Measurements from ENCODE around the gene DDA1.

DDA1 gene

GRCh38 chr19:17312189-17313113 lies 3.1 kb downstream of the DDA1 start:
- DNase-seq = no peak

DNA sequence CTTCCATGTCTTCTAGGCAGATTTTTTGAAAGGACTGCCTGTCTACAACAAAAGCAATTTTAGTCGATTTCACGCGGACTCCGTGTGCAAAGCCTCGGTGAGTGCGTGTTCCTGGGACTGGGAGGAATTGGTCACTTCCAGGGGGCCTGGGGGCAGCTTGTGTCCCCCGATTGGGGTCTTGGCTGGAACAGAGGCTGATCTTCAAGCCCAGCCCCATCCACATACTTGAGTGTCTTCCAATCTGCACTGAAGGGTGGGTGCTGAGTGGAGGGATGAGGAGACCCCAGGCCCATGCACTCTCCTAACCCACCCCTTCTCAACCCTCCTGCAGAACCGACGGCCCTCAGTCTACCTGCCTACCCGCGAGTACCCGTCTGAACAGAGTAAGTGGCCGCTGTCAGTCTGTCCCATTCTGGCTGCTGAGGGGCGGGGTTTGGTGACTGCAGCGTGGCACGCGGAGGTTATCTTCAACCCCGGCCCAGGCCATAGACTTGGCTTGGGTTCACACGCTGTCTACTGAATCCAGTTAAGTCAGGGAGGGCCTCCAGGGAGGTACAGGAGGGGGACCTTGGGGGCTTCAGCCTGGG lies 4.7 kb downstream of the DDA1 start:
- no peak for DNase-seq

DNA sequence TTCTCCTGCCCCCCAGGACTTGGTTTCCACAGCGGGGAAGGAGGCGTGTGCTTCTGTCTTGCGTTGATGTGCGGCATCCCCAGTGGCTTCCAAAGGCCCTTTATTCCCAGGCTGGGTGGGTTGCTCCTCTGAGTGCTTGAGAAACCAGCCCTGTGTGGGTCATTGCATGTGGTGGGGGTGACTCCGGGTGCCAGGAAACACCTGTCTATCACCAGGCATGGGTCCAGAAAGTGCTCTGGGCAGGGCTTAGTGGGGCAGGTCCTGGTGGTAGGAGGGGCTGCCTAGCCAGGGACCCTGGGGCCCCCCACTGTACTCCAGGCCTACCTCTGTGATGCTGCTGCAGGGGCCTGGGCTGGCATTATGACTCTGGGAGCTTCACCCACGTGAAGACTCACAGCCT lies 9.6 kb downstream of the DDA1 start:
- DNase-seq = no peak

DNA sequence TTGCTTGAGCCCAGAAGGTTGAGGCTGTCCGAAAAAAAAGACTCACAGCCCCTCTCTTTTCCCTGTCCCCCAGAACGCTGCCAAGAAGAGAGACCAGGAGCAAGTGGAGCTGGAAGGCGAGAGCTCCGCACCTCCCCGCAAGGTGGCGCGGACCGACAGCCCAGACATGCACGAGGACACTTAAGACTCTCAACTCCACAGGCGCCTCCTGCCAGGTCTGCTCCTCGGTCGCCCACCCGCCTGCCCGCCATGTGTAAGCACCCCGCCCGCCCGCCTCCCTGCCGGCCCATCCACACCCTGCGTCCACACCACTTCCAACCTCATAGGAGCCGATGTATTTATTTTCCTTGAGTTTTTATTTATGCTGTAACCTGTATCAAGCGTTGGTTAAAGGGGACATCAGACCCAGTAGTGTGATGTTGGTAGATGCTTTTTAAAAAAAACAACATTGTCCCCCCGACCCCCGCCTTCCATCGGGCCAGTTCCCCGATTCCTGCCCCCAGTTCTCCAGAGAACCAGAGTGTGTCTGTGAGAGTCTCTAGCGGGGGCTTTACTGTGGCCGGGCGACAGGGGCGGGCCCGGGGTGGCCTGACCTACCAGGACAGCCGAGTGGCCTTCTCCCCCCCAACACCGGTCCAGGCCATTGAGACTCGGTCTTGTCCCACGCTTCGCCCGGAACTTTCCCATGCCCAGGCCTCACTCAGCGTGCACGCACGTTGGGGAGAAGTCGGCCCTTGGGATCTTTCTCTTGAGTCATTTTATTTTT lies 10.3 kb downstream of the DDA1 start:
- DNase-seq = no peak

DNA sequence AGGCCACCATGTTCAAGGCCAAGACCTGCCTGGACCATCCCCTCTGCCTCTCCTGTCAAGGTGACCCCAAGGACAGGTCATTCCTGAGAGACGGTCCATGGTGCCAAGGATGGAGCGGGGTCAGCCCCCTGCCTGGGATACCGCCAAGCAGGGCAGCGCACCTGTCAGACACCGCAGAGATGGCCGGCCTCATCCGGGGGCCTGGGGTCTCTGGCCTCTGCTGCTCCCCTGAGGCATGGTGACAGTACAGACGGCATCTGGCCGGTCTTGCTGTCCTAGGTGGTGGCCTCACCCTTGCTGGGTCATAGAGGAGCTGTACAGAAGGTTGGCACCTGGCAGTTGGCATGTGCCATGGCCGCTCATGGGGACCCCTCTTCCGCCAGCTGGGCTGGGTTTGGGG lies 11.1 kb downstream of the DDA1 start:
- no peak for DNase-seq

- no peak for DNase-seq
These were observed 12.5 kb downstream of the DDA1 start for GRCh38 chr19:17321655-17322489.

DNA sequence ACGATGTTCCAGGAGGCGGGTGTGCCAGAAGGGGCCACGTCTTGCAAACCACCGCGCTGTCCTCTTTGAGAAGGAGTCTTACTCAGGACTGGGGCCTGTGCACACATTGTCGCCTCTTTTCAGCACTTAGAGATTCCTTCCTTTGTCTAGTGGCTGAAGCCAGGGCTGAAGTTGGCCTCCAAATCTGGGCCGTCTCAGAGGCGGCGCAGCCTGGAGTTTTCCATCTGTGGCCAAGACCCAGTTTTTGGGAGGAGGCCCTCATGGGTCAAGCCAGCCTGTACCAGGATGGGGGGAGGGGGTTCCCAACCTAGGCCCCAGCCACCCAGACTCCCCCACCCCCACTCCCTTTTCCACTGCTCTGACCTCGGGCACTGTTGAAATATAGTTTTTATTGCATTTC lies 13.5 kb downstream of the DDA1 start:
- no peak for DNase-seq

DNA sequence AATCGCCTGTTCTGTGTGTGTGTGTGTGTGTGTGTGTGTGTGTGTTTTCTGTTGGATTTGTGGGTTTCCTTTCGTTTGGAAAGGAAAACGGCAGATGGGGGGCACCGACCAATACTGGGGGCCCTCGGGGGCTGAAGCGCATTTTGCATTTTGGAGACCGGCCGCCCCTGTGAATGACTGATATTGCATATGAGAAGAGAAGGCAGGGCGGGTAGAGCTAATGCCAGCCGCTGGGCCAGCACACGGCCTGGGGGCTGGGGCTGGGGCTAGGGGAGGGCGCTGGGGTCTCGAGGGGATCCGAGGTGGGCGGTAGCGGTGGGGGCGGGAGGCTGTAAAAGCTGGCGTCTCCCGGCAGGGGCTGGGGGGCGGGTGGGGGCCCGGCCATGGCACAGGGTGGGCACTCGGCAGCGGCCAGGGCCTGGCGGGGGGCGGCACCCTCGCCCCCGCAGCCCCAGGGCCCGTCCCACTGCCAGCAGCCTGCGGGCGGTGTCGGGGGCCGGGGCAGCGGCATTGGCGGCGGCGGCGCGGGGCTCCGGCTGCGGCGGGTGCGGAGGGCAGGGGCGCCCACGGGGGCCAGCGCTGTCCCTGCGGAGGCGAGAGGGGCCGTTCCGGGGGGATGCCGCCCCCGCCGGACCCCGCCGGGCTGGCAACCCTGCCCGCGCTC lies 14.1 kb downstream of the DDA1 start:
- no peak for DNase-seq

- DNase-seq = no peak
These were observed 14.6 kb downstream of the DDA1 start for GRCh38 chr19:17323964-17324332.

GRCh38 chr19:17324357-17325114 lies 15.2 kb downstream of the DDA1 start:
- no peak for DNase-seq

GRCh38 chr19:17325133-17325532 lies 15.8 kb downstream of the DDA1 start:
- no peak for DNase-seq

GRCh38 chr19:17325881-17326594 lies 16.7 kb downstream of the DDA1 start:
- DNase-seq = no peak

- DNase-seq = no peak
These were observed 17.2 kb downstream of the DDA1 start for GRCh38 chr19:17326595-17326966.

GRCh38 chr19:17327068-17327653 lies 17.8 kb downstream of the DDA1 start:
- no peak for DNase-seq

DNA sequence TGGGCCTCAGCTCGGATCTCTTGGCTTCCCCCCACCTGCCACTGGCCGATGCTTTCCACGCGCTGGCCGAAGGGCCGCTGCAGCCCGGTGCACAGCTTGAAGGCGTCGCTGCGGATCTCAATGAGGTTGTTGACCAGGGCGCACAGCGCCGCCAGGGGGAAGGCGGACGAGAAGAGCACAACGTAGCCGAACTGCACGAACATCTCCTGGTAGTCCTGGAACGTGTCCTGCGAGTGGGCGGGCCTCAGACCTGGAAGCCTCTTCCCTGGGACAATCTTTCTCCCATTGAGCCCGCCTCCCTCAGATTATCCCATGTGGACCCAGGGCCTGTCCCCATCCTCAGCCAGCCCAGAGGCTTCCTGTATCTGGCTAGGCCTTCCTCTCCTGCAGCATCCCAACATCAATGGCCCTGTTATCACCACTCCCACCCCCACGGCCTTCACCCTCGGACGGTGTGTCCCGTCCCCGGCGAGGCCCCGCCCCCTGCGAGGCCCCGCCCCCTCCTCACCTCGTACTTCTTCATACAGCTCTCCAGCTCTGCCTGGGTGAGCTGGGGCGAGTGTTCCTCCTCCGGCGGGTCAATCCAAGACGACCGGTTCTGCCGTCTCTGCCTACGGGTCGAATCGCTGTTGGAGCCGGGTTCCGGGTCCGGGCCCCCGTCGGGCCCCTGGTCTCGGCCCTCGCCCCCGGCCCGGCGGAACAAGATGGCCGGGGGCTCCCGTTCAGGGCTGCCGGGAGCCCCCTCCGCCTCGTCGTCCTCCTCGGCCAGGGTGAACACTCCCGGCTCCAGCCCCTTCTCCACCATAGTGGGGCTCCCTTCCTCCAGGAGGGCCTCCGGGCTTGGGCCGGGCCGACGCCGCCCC lies 18.5 kb downstream of the DDA1 start:
- DNase-seq = no peak

GRCh38 chr19:17328517-17329365 lies 19.4 kb downstream of the DDA1 start:
- no peak for DNase-seq

DNA sequence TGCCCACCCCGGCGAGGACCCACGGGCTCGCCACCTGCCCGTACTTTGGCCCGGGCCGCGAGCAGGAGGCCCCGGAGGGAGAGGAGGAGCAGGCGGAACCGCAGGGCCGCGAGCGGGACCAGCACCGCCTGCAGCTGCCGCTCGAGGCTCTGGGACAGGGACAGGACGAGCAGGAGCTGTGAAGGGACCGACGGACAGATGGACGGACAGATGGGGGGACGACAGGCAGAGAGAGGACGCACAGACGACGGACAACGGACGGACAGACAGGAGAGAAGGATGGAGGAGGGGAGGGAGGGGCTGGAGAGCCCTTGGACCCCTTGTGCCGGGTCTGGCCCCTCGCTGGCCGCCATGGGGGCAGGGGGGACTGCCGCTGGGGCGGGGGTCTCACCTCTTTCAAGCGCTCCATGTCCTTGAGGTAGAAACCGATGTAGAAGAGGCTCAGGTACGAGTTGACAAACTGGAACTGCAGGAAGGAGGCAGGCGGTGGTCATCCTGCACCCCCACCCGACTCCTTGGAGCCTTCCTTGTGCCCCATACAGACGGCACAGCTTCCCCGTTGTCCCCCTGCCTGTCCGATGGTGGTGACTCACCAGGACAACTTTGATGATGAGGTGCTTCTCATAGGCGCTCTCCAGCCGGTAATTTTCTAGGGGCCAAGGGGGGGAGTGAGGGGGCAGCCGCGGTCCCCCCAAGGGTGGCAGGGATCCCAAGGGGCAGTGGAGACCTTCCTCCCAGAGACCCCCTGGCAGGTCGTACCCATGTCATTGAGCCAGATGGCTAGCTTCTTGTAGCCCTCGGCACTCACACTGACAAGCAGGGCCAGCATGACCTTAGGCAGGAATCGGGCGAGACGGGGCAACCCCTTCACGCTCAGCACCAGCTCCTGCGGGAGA lies 20.3 kb downstream of the DDA1 start:
- DNase-seq = no peak
